K562 (cell line): ENCODE measurements around the gene TRIO. TPM values are rescaled to one million over a fixed set of nuclear protein-coding genes. Genes with fewer than 3 reads are reported as not detected.

ENCODE experiments used
- ATAC-seq: fragments of 200-7000 bp; cut with Tn5 transposase; 3 replicates; pipeline ENCODE4 v1.9.1; 2020; ENCODE audit warnings: moderate library complexity
- BruUV-seq: library from RNA; stranded (reverse); fragments of 400-500 nt; replicated peaks from 2 replicates; lab custom pipeline; 2021; lab: Mats Ljungman, UMichigan
- CTCF ChIA-PET: fragments of 300-600 bp; formaldehyde crosslinking; extraction: SDS; loops from one replicate; lab custom pipeline; 2021; ENCODE audit warnings: low intra/inter-chr PET ratio; lab: Yijun Ruan, JAX
- POLR2A ChIA-PET: fragments of 300-600, 350-650 bp; sonication (Branson Sonifier 250); formaldehyde crosslinking; extraction: SDS; loops from one replicate; lab custom pipeline; 2021; ENCODE audit warnings: antibody characterized with exemption, inconsistent platforms; lab: Yijun Ruan, JAX
- DNase-seq, 4 experiments: peaks; one replicate each; pipeline versions ENCODE4 v3.0.0 to v3.0.0-alpha.2; 2011 to 2018; ENCODE audit warnings: low spot score in 3 of 4, mixed read lengths in 3 of 4; ENCODE audit errors: extremely low read depth in 1 of 4
- FAIRE-seq: peaks from 2 replicates; lab custom pipeline; 2011; peaks lifted over from hg19 to GRCh38; lab: Jason Lieb, UNC
- H2AFZ ChIP-seq: 2 replicates; pipeline ENCODE4 v1.6.0; 2011; ENCODE audit warnings: low read depth, low read length, control low read depth, inconsistent platforms
- H3K27ac ChIP-seq: fragments of 200-600 bp; 3 replicates; pipeline ENCODE4 v1.8.0; 2011; ENCODE audit warnings: low read depth, mild to moderate bottlenecking, control low read depth, inconsistent platforms, low read length, moderate library complexity, mixed read lengths; ENCODE audit errors: extremely low read depth
- H3K27me3 ChIP-seq, 2 experiments: fragments of 300-600 bp in 1 of 2; 2 replicates in 1 of 2; 3 replicates in 1 of 2; pipeline versions ENCODE4 v1.6.0 to v1.8.0; 2011; ENCODE audit warnings: inconsistent platforms in 2 of 2, low read length in 2 of 2, mild to moderate bottlenecking in 1 of 2, mixed read lengths in 1 of 2, moderate library complexity in 1 of 2; ENCODE audit not compliant: control insufficient read depth in 2 of 2, insufficient read depth in 2 of 2
- H3K36me3 ChIP-seq: fragments of 300-600 bp; 3 replicates; pipeline ENCODE4 v1.8.0; 2011; ENCODE audit warnings: mild to moderate bottlenecking, low read length, inconsistent platforms; ENCODE audit not compliant: control insufficient read depth, insufficient read depth
- H3K4me1 ChIP-seq, 2 experiments: fragments of 200-600 bp in 1 of 2; replicated peaks in 1 of 2; 2 replicates in 1 of 2; 3 replicates in 1 of 2; pipeline versions ENCODE4 v1.5.1 to v1.8.0; 2011; ENCODE audit warnings: inconsistent platforms in 2 of 2, low read length in 2 of 2, mild to moderate bottlenecking in 1 of 2, mixed read lengths in 1 of 2, moderate library complexity in 1 of 2; ENCODE audit not compliant: control insufficient read depth in 2 of 2, insufficient read depth in 2 of 2
- H3K4me2 ChIP-seq: 2 replicates; pipeline ENCODE4 v1.6.1; 2011; ENCODE audit warnings: low read length, control low read depth, inconsistent platforms, mixed read lengths; ENCODE audit not compliant: insufficient read depth
- H3K4me3 ChIP-seq: fragments of 200-600 bp; sonication (generic), shearing (Covaris generic); 2 replicates; pipeline ENCODE4 v1.5.1; 2016; ENCODE audit warnings: control low read depth, inconsistent platforms
- H3K79me2 ChIP-seq: fragments of 200-600 bp; 3 replicates; pipeline ENCODE4 v1.8.0; 2011; ENCODE audit warnings: low read length, inconsistent platforms; ENCODE audit not compliant: control insufficient read depth, insufficient read depth
- H3K9ac ChIP-seq, 2 experiments: 2 replicates each; pipeline versions ENCODE4 v1.6.0 to v1.6.1; 2011; ENCODE audit warnings: low read depth in 2 of 2, low read length in 2 of 2, control low read depth in 1 of 2, inconsistent platforms in 1 of 2, mild to moderate bottlenecking in 1 of 2, mixed read lengths in 1 of 2; ENCODE audit not compliant: insufficient read depth in 1 of 2
- H3K9me1 ChIP-seq: one replicate; pipeline ENCODE4 v1.6.0; 2011; ENCODE audit warnings: inconsistent platforms, mild to moderate bottlenecking, low read length, moderate library complexity; ENCODE audit not compliant: control insufficient read depth, insufficient read depth
- H3K9me3 ChIP-seq: replicated peaks from 2 replicates; pipeline ENCODE4 v1.5.1; 2011; ENCODE audit warnings: low read depth, low read length, inconsistent platforms; ENCODE audit not compliant: control insufficient read depth, insufficient read depth
- H4K20me1 ChIP-seq: replicated peaks from 2 replicates; pipeline ENCODE4 v1.6.1; 2011; ENCODE audit warnings: low read length, inconsistent platforms, mixed read lengths; ENCODE audit not compliant: control insufficient read depth, insufficient read depth
- AFF1 ChIP-seq, 2 experiments: fragments of 450-650 bp; IDR thresholded peaks; 2 replicates each; pipeline ENCODE4 v1.6.1; 2018; ENCODE audit warnings: mild to moderate bottlenecking in 2 of 2, low read depth in 1 of 2; ENCODE audit not compliant: partially characterized antibody in 2 of 2
- CBX5 ChIP-seq: IDR thresholded peaks from 2 replicates; pipeline ENCODE4 v1.6.1; 2014; ENCODE audit warnings: low read depth, borderline replicate concordance
- L3MBTL2 ChIP-seq: fragments of 450-650 bp; IDR thresholded peaks from 2 replicates; pipeline ENCODE4 v1.6.1; 2016; ENCODE audit warnings: mild to moderate bottlenecking, moderate library complexity
- MEIS2 ChIP-seq: fragments of 450-650 bp; IDR thresholded peaks from 2 replicates; pipeline ENCODE4 v1.6.1; 2014; ENCODE audit warnings: mild to moderate bottlenecking; ENCODE audit not compliant: partially characterized antibody
- PKNOX1 ChIP-seq: fragments of 450-650 bp; IDR thresholded peaks from 2 replicates; pipeline ENCODE4 v1.6.1; 2016
- PURB ChIP-seq: sonication (generic); formaldehyde crosslinking; IDR thresholded peaks from 2 replicates; pipeline ENCODE4 v1.9.0; 2021; ENCODE audit warnings: low read depth, mild to moderate bottlenecking, missing genetic modification reagents
- RCOR1 ChIP-seq, 2 experiments: IDR thresholded peaks; 2 replicates each; pipeline ENCODE4 v1.6.1; 2012; ENCODE audit warnings: low read depth in 2 of 2, low read length in 2 of 2, borderline replicate concordance in 1 of 2, improper control_type of control experiment in 1 of 2
- SMARCA4 ChIP-seq: fragments of 450-650 bp; IDR thresholded peaks from 2 replicates; pipeline ENCODE4 v1.6.1; 2016
- TFAP4 ChIP-seq: sonication (generic); formaldehyde crosslinking; IDR thresholded peaks from 2 replicates; pipeline ENCODE4 v1.8.0; 2022; ENCODE audit warnings: missing genetic modification reagents, mild to moderate bottlenecking, moderate library complexity, borderline replicate concordance
- WGBS: fragments of 100-300 bp; shearing (Covaris generic); methylation state at CpG from one replicate; pipeline ENCODE4 v1.1.6; 2016; ENCODE audit warnings: low coverage, mixed read lengths; ENCODE audit not compliant: insufficient coverage; ENCODE audit errors: missing lambda C conversion rate; 5-methylcytosine and 5-hydroxymethylcytosine counted together
- in situ Hi-C: fragments of 300-500 bp; cut with MboI; formaldehyde crosslinking; loops from 4 replicates; pipeline ENCODE4 v1.15.0; 2018; ENCODE audit warnings: inconsistent platforms, mixed read lengths
- intact Hi-C: fragments of 100-400 bp; cut with micrococcal nuclease; formaldehyde crosslinking; loops from 2 replicates; pipeline ENCODE4 v1.14.2; 2022
- polyA plus RNA-seq, 8 experiments: library from polyadenylated mRNA; depleted of rRNA in 4 of 8; stranded (reverse) in 5 of 8; unstranded in 3 of 8; fragments of >200 nt; fragmentation: Nextera tagmentation in 2 of 8; fragmentation: Illumina TruSeq in 1 of 8; extraction: Ambion mirVana in 2 of 8; extraction: Trizol in 1 of 8; gene quantifications; 2 replicates each; pipeline versions ENCODE4 v1.2.1 to v1.2.3, GENCODE V29; 2011 to 2014; ENCODE audit warnings: inconsistent platforms in 1 of 8, missing spikeins in 1 of 8
- total RNA-seq, 7 experiments: library from RNA; depleted of rRNA in 6 of 7; stranded (reverse); fragments of >200 nt in 6 of 7; fragmentation: Illumina TruSeq in 2 of 7; extraction: Trizol in 2 of 7; gene quantifications; 2 replicates each; pipeline versions ENCODE4 v1.2.1 to v1.2.3, GENCODE V29; 2011 to 2021; ENCODE audit warnings: low replicate concordance in 1 of 7
- TF ChIP-seq, protein P1 (sequence below), 2 experiments: IDR thresholded peaks in 1 of 2; conservative IDR thresholded peaks in 1 of 2; 2 replicates each; pipeline ENCODE4 v1.6.1; 2016; ENCODE audit warnings: low read depth in 2 of 2, mild to moderate bottlenecking in 1 of 2, missing compliant biosample characterization in 1 of 2, missing genetic modification characterization in 1 of 2, moderate library complexity in 1 of 2

TRIO gene
- total and polyA plus RNA-seq, 9 of the 15 experiments (the other 6 are each of a cell fraction or from before 2014, with no cell fraction given) = 0.24 to 5.0 (median 1.1) TPM

GRCh38 chr5:14129123-14129522, 14.0 kb upstream of the TRIO start (continued):
- TF ChIP-seq AFF1 (IDR thresholded peaks at IDR 0.05; ENCODE audit: low read depth in 1 of 2, partially characterized antibody in 2 of 2) = no peak
- TF ChIP-seq, all 486 proteins: peak for 2

DNA sequence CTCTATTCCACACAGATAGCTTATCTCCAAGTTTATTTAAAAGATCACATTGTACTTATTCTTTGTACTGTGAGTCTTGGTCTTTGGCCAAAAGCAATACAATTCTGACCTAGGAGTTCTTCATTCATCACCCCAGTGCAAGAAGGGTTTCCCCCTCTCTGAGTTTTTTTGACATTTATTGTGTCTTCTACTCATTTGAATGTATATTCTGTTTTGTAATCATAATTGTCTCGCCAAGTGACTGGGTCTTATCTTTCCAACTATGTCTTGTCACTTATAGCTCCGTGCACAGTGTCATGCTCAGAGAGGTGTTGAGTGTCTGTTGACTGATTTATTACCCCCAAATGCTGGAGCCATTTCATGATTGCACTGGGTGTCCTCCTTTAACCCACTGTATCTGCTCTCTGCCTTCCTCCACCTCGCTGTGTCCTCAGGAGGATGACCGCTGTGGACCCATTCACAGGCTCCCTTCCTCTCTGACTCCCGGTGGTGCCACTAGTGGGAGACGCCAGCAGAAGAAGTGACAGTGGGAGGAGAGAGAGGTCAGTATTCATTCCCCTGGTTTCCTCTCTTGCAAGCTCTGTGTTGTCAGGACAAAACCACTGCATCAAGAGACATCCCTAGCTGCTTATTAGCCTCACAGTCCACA, 11.2 kb upstream of the TRIO start:
- H3K4me3 ChIP-seq = no peak overlapping the region
- H3K9ac ChIP-seq = no peak overlapping the region
- no peaks in the 10 kb centered on the region for H3K9me1 ChIP-seq
- ChIA-PET POLR2A (interaction anchor here (0.7 kb wide), 1 partner anchor 85 kb away, joined by 3 read pairs; no protein-coding TSS in a partner anchor), CTCF (no interaction called here)
- H4K20me1 ChIP-seq = no peaks in the 10 kb centered on the region
- DNase-seq = no peak
- FAIRE-seq = no peak
- H3K36me3 ChIP-seq = no peaks in the 10 kb centered on the region
- no peak overlapping the region for H2AFZ ChIP-seq
- no peak overlapping the region for H3K27ac ChIP-seq
- H3K9me3 ChIP-seq = no peaks in the 10 kb centered on the region
- ATAC-seq = peak; percentile 46; the same call in 1 of the 3 replicates
- intact Hi-C loops (no loop called here), in situ Hi-C loops (no loop called here)
- peaks cover 0 to 5% of the 10 kb centered on the region in 2 experiments; a peak in 1 of 5 replicates for H3K27me3 ChIP-seq
- 0% methylated on average over 4 of the region's 6 CpGs for WGBS
- no peak overlapping the region; the same call in 1 of the 2 replicates for H3K4me2 ChIP-seq
- no TSS peak for BruUV-seq
- no peaks in the 10 kb centered on the region for H3K79me2 ChIP-seq
- H3K4me1 ChIP-seq = no peaks in the 10 kb centered on the region
- TF ChIP-seq PURB (CRISPR knock-in tag) (no peak), PKNOX1 (peak; percentile 78), CBX5 (no peak), MEIS2 (peak; percentile 95), TFAP4 (no peak), L3MBTL2 (no peak), RCOR1 (IDR thresholded peaks at IDR 0.05; ENCODE audit: borderline replicate concordance in 1 of 2, low read depth in 2 of 2, low read length in 2 of 2) (no peak), SMARCA4 (no peak)
- TF ChIP-seq, protein P1, sequence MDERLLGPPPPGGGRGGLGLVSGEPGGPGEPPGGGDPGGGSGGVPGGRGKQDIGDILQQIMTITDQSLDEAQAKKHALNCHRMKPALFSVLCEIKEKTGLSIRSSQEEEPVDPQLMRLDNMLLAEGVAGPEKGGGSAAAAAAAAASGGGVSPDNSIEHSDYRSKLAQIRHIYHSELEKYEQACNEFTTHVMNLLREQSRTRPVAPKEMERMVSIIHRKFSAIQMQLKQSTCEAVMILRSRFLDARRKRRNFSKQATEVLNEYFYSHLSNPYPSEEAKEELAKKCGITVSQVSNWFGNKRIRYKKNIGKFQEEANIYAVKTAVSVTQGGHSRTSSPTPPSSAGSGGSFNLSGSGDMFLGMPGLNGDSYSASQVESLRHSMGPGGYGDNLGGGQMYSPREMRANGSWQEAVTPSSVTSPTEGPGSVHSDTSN (CRISPR knock-in tag; IDR thresholded peaks at IDR 0.05; ENCODE audit: low read depth) = 0 out of 2 replicates have a peak, but pooled peaks have one; percentile 25
- TF ChIP-seq, protein P1 (tag; conservative IDR thresholded peaks at IDR 0.05; ENCODE audit: low read depth) = peak; percentile 95
